AG10803 (cell line): ENCODE data around the gene HMG20B.

Source experiments
- DNase-seq: peaks from one replicate; pipeline ENCODE4 v3.0.0; 2010; ENCODE audit warnings: low read depth
- H3K4me3 ChIP-seq: 2 replicates; pipeline ENCODE4 v1.5.1; 2011; ENCODE audit warnings: mild to moderate bottlenecking, low read length, control low read depth
- TF ChIP-seq, protein P1 (sequence below): conservative IDR thresholded peaks from 2 replicates; pipeline ENCODE4 v1.5.1; 2011; ENCODE audit warnings: mild to moderate bottlenecking, low read length, control low read depth, inconsistent platforms

HMG20B gene

GRCh38 chr19:3573162-3573857 lies 566 bp downstream of the HMG20B start:
- DNase-seq, result no peak
- TF ChIP-seq, protein P1, sequence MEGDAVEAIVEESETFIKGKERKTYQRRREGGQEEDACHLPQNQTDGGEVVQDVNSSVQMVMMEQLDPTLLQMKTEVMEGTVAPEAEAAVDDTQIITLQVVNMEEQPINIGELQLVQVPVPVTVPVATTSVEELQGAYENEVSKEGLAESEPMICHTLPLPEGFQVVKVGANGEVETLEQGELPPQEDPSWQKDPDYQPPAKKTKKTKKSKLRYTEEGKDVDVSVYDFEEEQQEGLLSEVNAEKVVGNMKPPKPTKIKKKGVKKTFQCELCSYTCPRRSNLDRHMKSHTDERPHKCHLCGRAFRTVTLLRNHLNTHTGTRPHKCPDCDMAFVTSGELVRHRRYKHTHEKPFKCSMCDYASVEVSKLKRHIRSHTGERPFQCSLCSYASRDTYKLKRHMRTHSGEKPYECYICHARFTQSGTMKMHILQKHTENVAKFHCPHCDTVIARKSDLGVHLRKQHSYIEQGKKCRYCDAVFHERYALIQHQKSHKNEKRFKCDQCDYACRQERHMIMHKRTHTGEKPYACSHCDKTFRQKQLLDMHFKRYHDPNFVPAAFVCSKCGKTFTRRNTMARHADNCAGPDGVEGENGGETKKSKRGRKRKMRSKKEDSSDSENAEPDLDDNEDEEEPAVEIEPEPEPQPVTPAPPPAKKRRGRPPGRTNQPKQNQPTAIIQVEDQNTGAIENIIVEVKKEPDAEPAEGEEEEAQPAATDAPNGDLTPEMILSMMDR, result no peak
- peak overlapping the region; percentile 80 for H3K4me3 ChIP-seq

GRCh38 chr19:3573858-3574637 lies 1.3 kb downstream of the HMG20B start:
- DNase-seq, result peak; percentile 94
- H3K4me3 ChIP-seq, result peak overlapping the region; percentile 80
- TF ChIP-seq, protein P1, result no peak

GRCh38 chr19:3575260-3575741 lies 2.6 kb downstream of the HMG20B start:
- H3K4me3 ChIP-seq, result no peak overlapping the region
- no peak for DNase-seq
- TF ChIP-seq, protein P1, result no peak; the same call in 1 of the 2 replicates

GRCh38 chr19:3575949-3576673 lies 3.4 kb downstream of the HMG20B start:
- TF ChIP-seq, protein P1, result no peak
- H3K4me3 ChIP-seq, result peak overlapping the region; percentile 37
- DNase-seq, result no peak

DNA sequence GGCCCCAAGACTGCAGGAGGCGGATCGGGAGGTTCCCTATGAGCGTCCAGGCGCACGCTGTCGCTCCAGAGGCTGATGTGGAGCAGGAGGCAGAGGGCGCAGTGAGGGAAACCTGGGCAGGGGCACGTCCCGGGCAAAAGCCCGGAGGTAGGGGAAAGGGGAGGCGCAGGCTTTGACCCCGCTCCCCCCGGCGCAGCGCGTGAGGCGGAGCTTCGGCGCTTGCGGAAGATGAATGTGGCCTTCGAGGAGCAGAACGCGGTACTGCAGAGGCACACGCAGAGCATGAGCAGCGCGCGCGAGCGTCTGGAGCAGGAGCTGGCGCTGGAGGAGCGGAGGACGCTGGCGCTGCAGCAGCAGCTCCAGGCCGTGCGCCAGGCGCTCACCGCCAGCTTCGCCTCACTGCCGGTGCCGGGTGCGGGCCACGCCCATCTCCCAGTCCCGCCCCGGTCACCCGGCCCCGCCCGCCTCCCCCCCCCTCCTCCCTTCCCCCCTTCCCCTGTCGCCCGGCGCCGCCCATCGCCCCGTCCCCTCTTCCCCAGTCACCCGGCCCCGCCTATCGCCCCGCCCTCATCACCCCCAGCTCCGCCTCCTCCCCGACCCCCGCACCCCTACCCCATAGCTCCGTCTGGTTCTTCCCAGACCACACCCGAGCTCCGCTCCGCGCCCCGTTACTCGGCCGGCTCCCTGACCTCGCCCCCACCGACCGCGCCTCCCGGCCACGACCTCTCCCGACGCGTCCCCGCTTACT lies 4.1 kb downstream of the HMG20B start:
- peak; percentile 70 for DNase-seq
- peak overlapping the region; percentile 37 for H3K4me3 ChIP-seq
- TF ChIP-seq, protein P1, result no peak

DNA sequence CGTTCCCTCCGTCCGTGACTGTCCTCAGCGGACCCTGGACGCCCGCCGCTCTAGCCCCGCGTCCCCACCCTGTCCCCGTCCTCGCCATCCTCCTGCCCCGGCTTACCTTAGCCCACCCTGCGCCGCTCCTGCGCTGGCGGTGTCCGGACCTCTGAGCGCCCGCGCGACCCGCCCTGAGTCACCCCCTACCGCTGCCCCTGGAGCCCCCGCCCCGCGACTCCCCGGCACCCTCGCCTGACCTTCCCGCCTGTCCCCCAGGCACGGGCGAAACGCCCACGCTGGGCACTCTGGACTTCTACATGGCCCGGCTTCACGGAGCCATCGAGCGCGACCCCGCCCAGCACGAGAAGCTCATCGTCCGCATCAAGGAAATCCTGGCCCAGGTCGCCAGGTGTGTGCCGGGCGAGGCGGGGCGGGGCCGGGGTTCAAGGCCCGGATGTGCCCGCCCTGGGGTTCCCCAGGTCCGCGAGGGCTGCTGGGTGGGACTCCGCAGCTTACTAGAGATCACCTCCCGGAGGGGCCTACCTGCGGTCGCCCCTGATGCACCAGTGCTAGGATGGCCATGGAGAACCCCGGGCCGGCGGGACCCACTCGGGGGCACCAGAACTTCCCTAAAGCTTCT lies 5.1 kb downstream of the HMG20B start:
- no peak overlapping the region for H3K4me3 ChIP-seq
- TF ChIP-seq, protein P1, result no peak
- no peak for DNase-seq
